GM11168 (cell line): ENCODE results near the gene NHLRC4.

Experiments
- in situ Hi-C: fragments of 300-500 bp; cut with MboI; formaldehyde crosslinking; loops from one replicate; pipeline ENCODE4 v1.12.0; 2022; ENCODE audit warnings: low sequenced_read_pairs; ENCODE audit not compliant: unreplicated experiment

Gene NHLRC4

DNA sequence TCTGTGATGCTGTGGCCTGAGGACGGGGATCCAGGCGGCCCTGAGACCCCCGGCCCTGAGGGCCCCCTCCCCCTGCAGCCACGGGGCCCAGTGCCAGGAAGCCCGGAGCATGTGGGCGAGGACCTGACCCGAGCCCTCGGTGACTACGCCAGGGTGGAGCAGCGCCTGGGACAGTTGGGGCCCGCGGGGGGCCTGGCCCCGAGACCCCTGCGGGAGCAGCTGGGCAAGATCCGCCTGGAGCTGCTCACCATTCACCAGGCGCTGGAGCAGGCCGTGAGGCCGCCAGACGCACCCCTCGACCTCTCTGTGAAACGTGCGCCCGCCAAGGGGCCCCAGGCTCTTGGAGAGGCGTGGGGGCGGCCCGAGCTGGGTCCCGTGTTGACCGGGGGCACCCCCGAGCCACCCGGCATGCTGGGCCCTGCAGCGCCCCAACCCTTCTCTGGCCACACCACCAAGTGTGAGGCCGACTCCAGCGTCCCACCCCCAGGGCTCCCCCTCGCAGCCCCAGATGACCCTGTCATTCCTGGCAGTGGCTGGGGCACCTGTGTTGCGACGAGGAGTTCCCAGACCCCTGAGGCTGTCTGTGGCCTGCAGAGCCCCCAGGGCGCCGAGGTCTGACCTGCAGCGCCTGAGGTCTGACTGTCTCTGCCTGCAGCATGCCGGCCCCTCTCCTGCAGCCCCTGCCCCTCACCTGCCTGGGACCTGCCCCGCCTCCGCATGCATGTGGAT, 2.0 kb upstream of the NHLRC4 start:
- in situ Hi-C loops, result no loop called here

GRCh38 chr16:565419-566330, 1.1 kb upstream of the NHLRC4 start:
- in situ Hi-C loops, result no loop called here

DNA sequence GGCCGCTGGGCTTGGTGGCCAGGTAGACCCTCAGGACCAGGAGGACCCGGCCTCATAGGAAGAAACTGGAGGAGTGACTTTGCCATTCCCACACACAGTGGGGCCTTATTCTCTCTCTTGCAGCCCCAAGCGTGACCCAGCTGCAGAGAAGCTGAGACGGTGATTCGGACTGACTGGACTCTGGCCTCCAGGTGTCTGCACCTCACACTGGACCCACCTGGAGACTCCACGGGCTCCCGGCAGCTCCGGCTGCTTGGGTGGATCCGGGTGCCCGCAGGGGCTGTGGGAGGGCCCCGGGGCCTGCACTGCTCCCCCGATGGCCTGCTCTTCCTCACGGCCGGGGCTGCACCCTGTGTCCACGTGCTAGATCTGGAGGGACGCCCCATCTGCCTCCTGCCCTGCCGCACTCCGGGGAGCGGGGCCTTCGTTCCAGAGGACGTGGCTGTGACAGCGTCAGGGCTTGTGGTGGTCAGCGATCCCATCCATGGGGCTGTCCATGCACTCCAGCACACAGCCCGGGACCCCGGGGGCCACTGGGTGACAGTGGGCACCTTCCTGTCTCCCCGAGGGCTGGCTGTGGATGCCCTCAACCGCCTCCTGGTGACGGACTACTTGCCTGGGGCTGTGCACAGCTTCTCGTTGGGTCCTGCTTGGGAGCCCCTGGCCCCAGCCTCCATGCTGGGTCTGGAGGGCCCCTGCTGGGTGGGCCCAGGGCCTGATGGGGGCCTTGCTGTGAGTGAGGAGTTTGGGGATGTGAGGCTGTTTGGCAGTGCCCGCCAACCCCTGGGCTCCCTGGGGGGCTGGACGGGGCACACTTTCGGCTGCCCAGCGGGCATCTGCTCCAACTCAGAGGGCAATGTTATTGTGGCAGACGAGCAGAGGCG, 810 bp downstream of the NHLRC4 start:
- in situ Hi-C loops, result no loop called here

DNA sequence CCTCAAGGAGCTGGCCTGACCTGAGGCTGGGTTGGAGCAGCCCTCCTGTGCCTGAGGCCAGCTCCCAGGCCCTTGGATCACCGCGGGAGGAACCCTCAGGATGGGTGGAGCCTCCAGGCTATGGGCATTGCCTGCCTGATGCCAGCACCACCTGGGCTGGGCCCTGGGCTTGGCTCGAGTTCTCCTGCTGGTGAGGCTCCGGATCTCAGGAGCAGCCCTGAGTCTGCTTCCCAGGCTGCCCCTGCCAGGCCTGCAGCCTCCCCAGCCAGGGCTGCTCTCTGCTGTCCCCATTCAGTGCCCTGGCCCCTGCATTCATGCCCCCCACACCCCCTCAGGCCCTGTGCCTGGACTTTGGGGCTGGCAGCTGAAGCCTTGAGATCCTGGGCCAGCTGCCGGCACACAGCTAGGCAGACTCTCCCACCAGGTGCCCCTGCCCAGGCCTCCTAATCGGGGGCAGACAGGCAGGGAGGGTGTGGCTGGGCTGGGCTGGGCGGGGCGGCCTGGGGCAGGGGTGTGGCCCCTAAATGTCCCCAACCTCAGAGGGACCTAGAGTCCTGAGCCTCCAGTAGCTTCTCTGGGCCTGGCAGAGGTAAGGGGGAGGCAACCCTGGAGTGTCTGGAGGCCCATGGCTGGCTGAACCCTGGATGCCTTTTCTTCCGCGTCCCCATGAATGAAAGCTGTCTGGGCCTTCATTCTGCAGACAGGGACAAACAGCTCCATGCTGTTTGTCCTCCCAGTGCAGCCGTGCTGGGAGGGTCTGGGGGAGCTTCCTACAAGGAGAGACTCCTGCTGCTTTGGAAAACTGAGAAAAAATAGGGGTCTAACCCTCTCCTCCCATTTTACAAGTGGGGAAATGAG, 1.8 kb downstream of the NHLRC4 start:
- in situ Hi-C loops, result no loop called here

- in situ Hi-C loops, result no loop called here
Observed at GRCh38 chr16:569445-570254, 2.8 kb downstream of the NHLRC4 start, which contains the start of gene PIGQ. Gene PIGQ, plus strand, starts transcription at chr16:569968. Its CDS starts 4,107 bp downstream, at chr16:574075.

DNA sequence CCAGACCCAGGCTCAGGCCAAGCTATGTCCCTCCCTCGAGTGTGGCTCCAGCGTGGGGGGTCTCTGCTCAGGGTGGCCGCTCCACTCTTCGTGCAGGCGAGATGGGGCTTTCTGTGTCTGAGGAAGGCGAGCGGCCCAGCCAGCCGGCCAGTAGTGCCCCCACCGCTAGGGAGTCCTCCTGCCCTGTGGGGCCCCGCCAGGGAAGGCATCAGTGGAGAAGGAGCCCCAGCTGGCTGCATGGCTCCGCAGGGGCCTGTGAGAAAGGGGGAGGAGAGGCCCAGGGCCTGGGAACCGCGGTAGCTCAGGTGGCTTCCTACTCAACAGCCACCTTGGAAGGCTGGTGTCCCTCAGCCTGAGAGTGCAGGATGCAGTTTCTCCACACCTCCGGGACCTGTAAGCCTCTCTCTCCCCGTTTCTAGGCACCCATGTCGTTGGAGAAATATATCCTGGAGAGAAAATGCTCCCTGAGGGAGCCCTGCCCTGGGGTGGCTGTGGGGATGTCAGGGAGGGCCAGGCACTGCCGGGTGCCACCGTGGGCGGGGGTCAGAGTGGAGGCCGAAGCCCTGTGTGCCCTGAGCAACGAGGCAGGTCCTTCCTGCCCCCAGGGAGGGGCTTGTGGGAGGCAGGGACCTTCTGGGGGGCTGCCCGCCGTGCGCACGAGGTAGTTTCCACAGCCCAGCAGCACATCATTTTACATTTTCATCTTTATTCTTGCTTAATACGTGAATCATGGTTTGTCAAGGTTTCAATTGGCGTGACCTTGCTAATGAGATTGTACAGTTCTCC, 6.3 kb downstream of the NHLRC4 start:
- in situ Hi-C loops, result no loop called here

- in situ Hi-C loops, result no loop called here
Observed at GRCh38 chr16:574021-574760, 7.4 kb downstream of the NHLRC4 start.

DNA sequence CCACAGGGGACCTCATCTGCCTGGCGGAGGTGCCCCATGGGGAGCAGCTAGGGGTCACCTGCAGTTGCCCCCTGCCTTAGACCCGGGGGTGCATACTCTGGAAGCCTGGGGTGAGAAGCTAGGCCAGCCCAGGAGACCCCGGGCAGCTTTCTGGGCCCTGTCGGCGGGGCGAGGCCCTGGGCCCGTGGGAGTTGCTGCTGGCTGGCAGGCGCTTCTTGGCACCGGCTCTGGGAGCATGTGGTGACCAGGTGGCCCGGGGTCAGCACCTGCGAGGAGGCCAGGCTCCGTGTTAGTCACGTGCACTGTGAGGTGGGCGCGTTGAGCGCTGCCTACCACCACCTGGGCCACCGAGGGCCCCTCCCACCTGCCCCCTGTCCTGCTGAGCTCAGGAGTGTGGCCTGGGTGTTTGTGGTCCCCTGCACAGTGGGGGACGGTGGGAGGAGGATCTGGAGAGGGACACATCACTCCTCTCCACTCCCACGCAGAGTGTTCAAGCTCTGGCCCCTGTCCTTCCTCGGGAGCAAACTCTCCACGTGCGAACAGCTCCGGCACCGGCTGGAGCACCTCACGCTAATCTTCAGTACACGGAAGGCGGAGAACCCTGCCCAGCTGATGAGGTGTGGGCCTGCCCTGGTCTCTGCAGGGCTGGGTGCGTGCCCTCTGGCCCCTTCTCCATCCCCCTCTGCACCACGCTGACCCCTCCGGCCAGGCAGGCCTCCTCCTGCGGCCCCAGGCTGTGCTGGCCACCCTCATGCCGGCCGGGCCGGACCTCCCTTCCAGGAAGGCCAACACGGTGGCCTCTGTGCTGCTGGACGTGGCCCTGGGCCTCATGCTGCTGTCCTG, 8.8 kb downstream of the NHLRC4 start:
- in situ Hi-C loops, result no loop called here

DNA sequence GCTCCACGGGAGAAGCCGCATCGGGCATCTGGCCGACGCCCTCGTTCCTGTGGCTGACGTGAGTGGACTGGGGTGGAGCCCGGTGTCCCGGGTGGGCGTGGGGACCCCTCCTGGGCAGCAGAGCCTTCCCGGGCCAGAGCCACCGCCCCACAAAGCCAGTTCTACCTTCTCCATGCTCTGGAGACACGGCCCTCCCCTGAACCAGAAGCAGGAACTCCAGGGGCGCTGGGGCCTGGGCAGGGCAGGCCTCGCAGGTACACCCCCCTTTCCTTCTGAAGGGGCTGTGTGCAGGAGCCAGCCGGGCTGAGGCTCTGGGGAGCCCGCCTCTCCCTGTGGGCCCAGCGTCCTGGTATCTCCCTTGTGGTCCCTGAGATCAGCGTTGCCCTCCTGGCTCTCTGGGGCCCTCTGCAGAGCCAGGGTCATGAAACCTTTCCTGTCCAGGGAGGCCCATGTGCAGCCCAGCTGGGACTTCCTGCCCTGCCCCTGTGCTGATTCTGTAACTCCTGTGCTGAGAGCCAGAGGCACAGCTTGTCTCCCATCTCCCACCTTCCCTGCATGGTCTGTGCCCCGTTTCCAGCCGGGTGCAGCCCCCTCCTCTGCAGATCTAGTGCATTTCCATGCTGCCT, 9.5 kb downstream of the NHLRC4 start:
- in situ Hi-C loops, result no loop called here

DNA sequence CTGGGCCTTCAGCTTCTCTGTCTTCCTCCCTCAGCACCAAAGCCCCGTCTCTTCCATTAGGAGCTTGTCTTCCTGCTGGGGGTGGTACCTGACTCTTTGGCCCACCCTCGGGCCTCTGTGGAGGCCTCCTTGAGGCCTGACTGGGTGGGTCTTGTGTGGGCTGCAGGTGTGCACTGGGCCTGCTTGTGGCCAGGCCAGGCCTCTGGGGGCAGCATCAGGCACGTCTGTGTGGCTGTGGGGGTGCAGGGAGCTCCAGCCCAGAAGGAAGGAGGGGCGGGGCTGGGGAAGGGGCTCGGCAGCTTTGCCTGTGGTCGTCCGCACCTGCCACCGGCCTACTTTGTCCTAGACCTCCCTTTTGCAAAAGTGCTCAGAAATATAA, 10.0 kb downstream of the NHLRC4 start:
- in situ Hi-C loops, result no loop called here

DNA sequence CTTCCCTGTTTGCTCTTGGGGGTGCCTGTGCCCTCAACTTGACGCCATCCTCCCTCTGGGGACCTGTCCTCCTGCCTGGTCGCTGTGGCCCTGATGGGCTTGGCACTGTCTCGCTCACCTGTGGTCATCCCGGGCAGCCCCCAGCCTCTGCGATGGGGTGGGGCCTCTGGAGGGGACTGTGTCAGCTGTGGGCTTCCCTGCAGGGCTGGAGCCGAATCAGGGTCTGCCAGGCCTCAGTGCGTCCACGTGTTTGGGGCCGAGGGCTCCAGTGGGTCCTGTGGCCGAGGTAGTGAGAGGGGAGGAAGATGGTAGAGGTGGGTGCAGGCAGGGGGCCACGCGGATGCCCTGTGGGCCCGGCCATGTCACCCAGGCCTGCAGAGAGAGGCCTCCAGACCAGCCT, 11.0 kb downstream of the NHLRC4 start:
- in situ Hi-C loops, result no loop called here

GRCh38 chr16:578232-578869, 11.5 kb downstream of the NHLRC4 start:
- in situ Hi-C loops, result no loop called here

DNA sequence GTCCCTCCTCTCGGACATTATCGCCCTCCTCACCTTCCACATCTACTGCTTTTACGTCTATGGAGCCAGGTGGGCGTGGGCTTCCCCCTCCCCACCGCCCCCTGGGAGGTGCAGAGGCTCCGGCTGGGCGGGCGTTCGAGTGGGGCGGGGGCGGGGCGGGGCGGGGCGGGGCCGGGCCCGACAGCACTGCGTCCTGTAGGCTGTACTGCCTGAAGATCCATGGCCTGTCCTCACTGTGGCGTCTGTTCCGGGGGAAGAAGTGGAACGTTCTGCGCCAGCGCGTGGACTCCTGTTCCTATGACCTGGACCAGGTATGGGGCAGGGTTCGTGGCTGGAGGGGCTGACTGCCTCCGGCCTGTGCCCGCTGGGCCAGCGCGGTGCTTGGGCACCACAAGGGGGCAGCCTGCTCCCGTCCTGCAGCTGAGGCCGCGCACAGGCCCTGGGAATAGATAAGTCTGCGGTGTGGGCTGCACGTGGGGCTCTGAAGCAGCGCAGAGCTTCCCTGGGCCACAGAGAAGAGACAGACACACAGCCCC, 12.1 kb downstream of the NHLRC4 start:
- in situ Hi-C loops, result no loop called here

- in situ Hi-C loops, result no loop called here
Observed at GRCh38 chr16:580141-580945, 13.5 kb downstream of the NHLRC4 start.
